ENCODE data around the gene TROAP.

DNA sequence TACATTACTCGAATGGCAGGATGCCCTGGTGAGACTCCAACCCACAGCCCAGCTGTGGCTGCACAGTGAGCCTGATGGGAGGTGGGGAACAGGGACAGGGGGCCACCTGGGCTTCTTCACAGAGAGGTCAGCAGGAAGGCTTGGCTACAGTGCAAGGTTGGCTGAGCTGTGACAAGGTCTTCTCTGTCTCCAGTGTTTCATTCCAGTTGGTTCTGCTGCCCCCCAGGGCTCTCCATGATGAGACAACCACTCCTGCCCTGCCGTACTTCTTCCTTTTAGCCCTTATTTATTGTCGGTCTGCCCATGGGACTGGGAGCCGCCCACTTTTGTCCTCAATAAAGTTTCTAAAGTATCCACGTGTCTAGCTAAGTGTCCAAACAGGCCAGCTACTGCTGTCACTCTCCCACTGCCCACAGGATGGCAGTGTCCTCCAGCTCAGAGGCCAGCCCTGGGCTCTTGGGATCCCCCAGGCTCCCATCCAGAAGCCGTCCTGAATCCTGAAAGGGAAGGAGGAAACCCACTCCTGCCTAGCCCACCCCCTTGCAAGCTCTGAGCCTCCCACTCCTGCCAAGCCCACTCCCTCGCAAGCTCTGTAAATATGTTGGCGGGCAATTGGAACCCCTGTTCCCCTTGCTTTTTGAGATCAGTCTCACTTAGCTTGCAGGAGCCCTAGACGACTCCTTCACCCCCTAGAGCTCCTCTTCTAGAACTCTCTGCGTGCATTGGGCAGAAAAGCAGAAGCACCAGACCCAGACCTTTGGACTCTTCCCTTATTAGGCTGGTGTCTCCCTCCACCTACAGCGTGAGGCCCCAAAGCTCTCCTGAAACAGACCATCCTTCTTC lies 8.5 kb downstream of the TROAP start:
- TF ChIP-seq, protein P1, sequence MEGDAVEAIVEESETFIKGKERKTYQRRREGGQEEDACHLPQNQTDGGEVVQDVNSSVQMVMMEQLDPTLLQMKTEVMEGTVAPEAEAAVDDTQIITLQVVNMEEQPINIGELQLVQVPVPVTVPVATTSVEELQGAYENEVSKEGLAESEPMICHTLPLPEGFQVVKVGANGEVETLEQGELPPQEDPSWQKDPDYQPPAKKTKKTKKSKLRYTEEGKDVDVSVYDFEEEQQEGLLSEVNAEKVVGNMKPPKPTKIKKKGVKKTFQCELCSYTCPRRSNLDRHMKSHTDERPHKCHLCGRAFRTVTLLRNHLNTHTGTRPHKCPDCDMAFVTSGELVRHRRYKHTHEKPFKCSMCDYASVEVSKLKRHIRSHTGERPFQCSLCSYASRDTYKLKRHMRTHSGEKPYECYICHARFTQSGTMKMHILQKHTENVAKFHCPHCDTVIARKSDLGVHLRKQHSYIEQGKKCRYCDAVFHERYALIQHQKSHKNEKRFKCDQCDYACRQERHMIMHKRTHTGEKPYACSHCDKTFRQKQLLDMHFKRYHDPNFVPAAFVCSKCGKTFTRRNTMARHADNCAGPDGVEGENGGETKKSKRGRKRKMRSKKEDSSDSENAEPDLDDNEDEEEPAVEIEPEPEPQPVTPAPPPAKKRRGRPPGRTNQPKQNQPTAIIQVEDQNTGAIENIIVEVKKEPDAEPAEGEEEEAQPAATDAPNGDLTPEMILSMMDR (IDR thresholded peaks at IDR 0.05), result no peak
- no peak for TF ChIP-seq POLR2A (IDR thresholded peaks at IDR 0.05)

All from lower leg skin (tissue), 3 donors.